Esophagus muscularis mucosa (tissue), 4 donors: ENCODE data around the gene NAA20. TPM values are rescaled to one million over a fixed set of nuclear protein-coding genes. Genes with fewer than 3 reads are reported as not detected.
A peak's percentile ranks its signal among the peaks of the same experiment; 100 is the strongest.

ENCODE experiments used
- DNase-seq: peaks from one replicate; pipeline ENCODE4 v3.0.0-alpha.2; 2017; ENCODE audit errors: extremely low spot score
- H3K27ac ChIP-seq, 4 donors: fragments of 200-600 bp; sonication (generic); replicated peaks in 1 of 4; 1 replicate in 3 of 4; 2 replicates in 1 of 4; pipeline ENCODE4 v1.5.1; 2016 to 2019; ENCODE audit warnings: mild to moderate bottlenecking in 1 of 4
- H3K27me3 ChIP-seq, 4 donors: fragments of 200-600 bp; sonication (generic); one replicate each; pipeline versions ENCODE4 v1.5.1 to v1.6.0; 2016 to 2019
- H3K36me3 ChIP-seq, 4 donors: fragments of 200-600 bp; sonication (generic); one replicate each; pipeline ENCODE4 v1.5.1; 2016 to 2019
- H3K4me1 ChIP-seq, 4 donors: fragments of 200-600 bp; sonication (generic); one replicate each; pipeline ENCODE4 v1.5.1; 2016 to 2019
- H3K4me3 ChIP-seq, 4 donors: fragments of 200-600 bp; sonication (generic); 1 replicate in 2 of 4; 2 replicates in 2 of 4; pipeline ENCODE4 v1.5.1; 2016 to 2019; ENCODE audit warnings: mild to moderate bottlenecking in 4 of 4, moderate library complexity in 1 of 4
- H3K9me3 ChIP-seq, 4 donors: fragments of 200-600 bp; sonication (generic); 1 replicate in 3 of 4; 2 replicates in 1 of 4; pipeline ENCODE4 v1.5.1; 2016 to 2019
- CTCF ChIP-seq, 3 experiments: fragments of 200-600 bp in 2 of 3; fragments of 450-650 bp in 1 of 3; sonication (generic) in 2 of 3; IDR thresholded peaks; one replicate each; pipeline ENCODE4 v1.5.1; 2017 to 2019; ENCODE audit warnings: antibody characterized with exemption in 3 of 3, mild to moderate bottlenecking in 2 of 3, moderate library complexity in 1 of 3
- EP300 ChIP-seq: sonication (generic); formaldehyde crosslinking; IDR thresholded peaks from one replicate; pipeline ENCODE4 v1.6.1; 2017; ENCODE audit warnings: antibody characterized with exemption
- POLR2A ChIP-seq: fragments of 450-650 bp; IDR thresholded peaks from one replicate; pipeline ENCODE4 v1.6.1; 2017; ENCODE audit warnings: antibody characterized with exemption, moderate library complexity, mild to moderate bottlenecking, low read depth
- POLR2AphosphoS5 ChIP-seq, 2 donors: sonication (generic); formaldehyde crosslinking; IDR thresholded peaks; one replicate each; pipeline ENCODE4 v1.6.1; 2017; ENCODE audit warnings: antibody characterized with exemption in 2 of 2
- whole genome bisulfite sequencing: methylation state at CpG from one replicate; pipeline ENCODE4 v1.1.5; 2018; 5-methylcytosine and 5-hydroxymethylcytosine counted together
- intact Hi-C: fragments of 100-400 bp; cut with DNase I; formaldehyde crosslinking; loops from one replicate; pipeline ENCODE4 v1.15.1; 2023
- total RNA-seq, 4 donors: library from RNA; depleted of rRNA; stranded (reverse); fragments of >200 nt; gene quantifications; one replicate each; pipeline versions ENCODE4 v1.1.0 to v1.2.1, GENCODE V29; 2016

NAA20 gene
- total RNA-seq, 4 donors from 2014 or later, result 29.5 to 38.5 (median 34.8) TPM

GRCh38 chr20:19993958-19994669, 23.0 kb upstream of the NAA20 start:
- WGBS, result 44% methylated on average over 12 of the region's 12 CpGs
- Histone ChIP-seq H3K4me3 (peak overlapping the region in 1 of 4 donors; percentile 14), H3K4me1 (peaks cover 62 to 74% (median 65%) of the 10 kb centered on the region in 4 donors), H3K27ac (peak overlapping the region; percentile 68 to 81 (median 80)), H3K27me3 (no peaks in the 10 kb centered on the region), H3K36me3 (peaks cover 16 to 76% (median 44%) of the 10 kb centered on the region in 4 donors), H3K9me3 (no peaks in the 10 kb centered on the region)
- DNase-seq, result no peak
- intact Hi-C loops, result no loop called here
- TF ChIP-seq POLR2A (no peak), CTCF (IDR thresholded peaks at IDR 0.05) (no peak), POLR2AphosphoS5 (IDR thresholded peaks at IDR 0.05) (no peak), EP300 (no peak)

GRCh38 chr20:19995220-19995863, 21.8 kb upstream of the NAA20 start:
- Histone ChIP-seq H3K9me3 (no peaks in the 10 kb centered on the region), H3K4me1 (peaks cover 63 to 78% (median 69%) of the 10 kb centered on the region in 4 donors), H3K27me3 (no peaks in the 10 kb centered on the region), H3K4me3 (no peak overlapping the region), H3K36me3 (peaks cover 16 to 81% (median 53%) of the 10 kb centered on the region in 4 donors), H3K27ac (peak overlapping the region; percentile 14 to 81 (median 74))
- TF ChIP-seq CTCF (IDR thresholded peaks at IDR 0.05), result peak; percentile 82 to 85 (median 85)
- TF ChIP-seq POLR2AphosphoS5 (IDR thresholded peaks at IDR 0.05), result no peak
- DNase-seq, result no peak
- intact Hi-C loops, result loop anchor here (1.0 to 5.0 kb wide), 3 partner anchors 108 to 303 kb away; no protein-coding TSS in a partner anchor
- 32% methylated on average over 5 of the region's 5 CpGs for WGBS

GRCh38 chr20:19996222-19996621, 20.9 kb upstream of the NAA20 start:
- WGBS, result 89% methylated on average over 8 of the region's 8 CpGs
- peaks cover 58 to 75% (median 68%) of the 10 kb centered on the region in 4 donors for H3K4me1 ChIP-seq
- peaks cover 22 to 83% (median 56%) of the 10 kb centered on the region in 4 donors for H3K36me3 ChIP-seq
- DNase-seq, result no peak
- H3K27me3 ChIP-seq, result no peaks in the 10 kb centered on the region
- H3K27ac ChIP-seq, result peak overlapping the region in 3 of 4 donors; percentile 36 to 56 (median 47)
- intact Hi-C loops, result loop anchor here (5.0 kb wide), 2 partner anchors 109 to 304 kb away; no protein-coding TSS in a partner anchor
- TF ChIP-seq EP300 (no peak), CTCF (IDR thresholded peaks at IDR 0.05) (no peak), POLR2AphosphoS5 (IDR thresholded peaks at IDR 0.05) (no peak), POLR2A (no peak)
- no peak overlapping the region for H3K4me3 ChIP-seq
- H3K9me3 ChIP-seq, result no peaks in the 10 kb centered on the region

- TF ChIP-seq POLR2A (no peak), POLR2AphosphoS5 (IDR thresholded peaks at IDR 0.05) (peak in 1 of 2 donors; percentile 6)
- no peaks in the 10 kb centered on the region for H3K9me3 ChIP-seq
- peaks cover 51 to 68% (median 62%) of the 10 kb centered on the region in 4 donors for H3K4me1 ChIP-seq
- H3K27me3 ChIP-seq, result no peaks in the 10 kb centered on the region
- no peak for DNase-seq
- H3K27ac ChIP-seq, result peak overlapping the region; percentile 30 to 56 (median 42)
- 28% methylated on average over 9 of the region's 9 CpGs for WGBS
- no peak overlapping the region for H3K4me3 ChIP-seq
- intact Hi-C loops, result loop anchor here (5.0 kb wide), 2 partner anchors 110 to 305 kb away; no protein-coding TSS in a partner anchor
- H3K36me3 ChIP-seq, result peaks cover 22 to 89% (median 60%) of the 10 kb centered on the region in 4 donors
Observed at GRCh38 chr20:19996917-19997316, 20.2 kb upstream of the NAA20 start.
